Measurements from ENCODE around the gene THEMIS2. TPM values are rescaled to one million over a fixed set of nuclear protein-coding genes. Genes with fewer than 3 reads are reported as not detected.

Gene THEMIS2
- total RNA-seq, 1 donor from 2014 or later: 0.79 TPM

- Histone ChIP-seq H2AFZ (ENCODE audit: low read depth, low read length) (no peak overlapping the region), H3K36me3 (ENCODE audit: insufficient read depth, low read length) (no peaks in the 10 kb centered on the region)
Observed at GRCh38 chr1:27878787-27879335, 6.5 kb downstream of the THEMIS2 start.

GRCh38 chr1:27879374-27880082 lies 7.2 kb downstream of the THEMIS2 start:
- H3K36me3 ChIP-seq (ENCODE audit: insufficient read depth, low read length): no peaks in the 10 kb centered on the region
- H3K27me3 ChIP-seq (ENCODE audit: insufficient read depth, low read length): no peaks in the 10 kb centered on the region
- peaks cover 5% of the 10 kb centered on the region for H3K27me3 Mint-ChIP-seq (ENCODE audit: low read depth, unreplicated experiment)
- no peaks in the 10 kb centered on the region for H3K4me1 ChIP-seq (ENCODE audit: insufficient read depth, low read length)
- no peak overlapping the region for H3K4me3 ChIP-seq (ENCODE audit: insufficient read depth, low read depth, low read length)
- no peak for DNase-seq (ENCODE audit: low read depth)
- H4K20me1 ChIP-seq (ENCODE audit: insufficient read depth, low read length): no peaks in the 10 kb centered on the region
- no peak overlapping the region for H3K27ac ChIP-seq (ENCODE audit: low read depth, low read length)
- H3K4me1 Mint-ChIP-seq (ENCODE audit: low read depth, unreplicated experiment): no peaks in the 10 kb centered on the region
- peaks cover under 1% of the 10 kb centered on the region for H3K36me3 Mint-ChIP-seq (ENCODE audit: low read depth, unreplicated experiment)
- no peak overlapping the region for H3K27ac Mint-ChIP-seq (ENCODE audit: unreplicated experiment)
- FAIRE-seq: no peak
- no peak for TF ChIP-seq EZH2 (IDR thresholded peaks at IDR 0.05; ENCODE audit: insufficient read depth, low read length)
- TF ChIP-seq CTCF (IDR thresholded peaks at IDR 0.05; ENCODE audit: insufficient read depth, low read depth, low read length): no peak
- no peak overlapping the region for H3K4me3 Mint-ChIP-seq (ENCODE audit: unreplicated experiment)
- H3K79me2 ChIP-seq (ENCODE audit: insufficient read depth, low read length): no peaks in the 10 kb centered on the region
- no peaks in the 10 kb centered on the region for H3K9me3 Mint-ChIP-seq (ENCODE audit: unreplicated experiment)
- no peak overlapping the region for H2AFZ ChIP-seq (ENCODE audit: low read depth, low read length)
- H3K4me2 ChIP-seq (ENCODE audit: low read length): no peak overlapping the region
- no peaks in the 10 kb centered on the region for H3K9me3 ChIP-seq (ENCODE audit: insufficient read depth, low read depth, low read length)
- H3K9ac ChIP-seq (ENCODE audit: low read length): no peak overlapping the region

More at GRCh38 chr1:27878787-27879335, 6.5 kb downstream of the THEMIS2 start:
- Mint-ChIP-seq H3K9me3 (ENCODE audit: unreplicated experiment) (no peaks in the 10 kb centered on the region), H3K27ac (ENCODE audit: unreplicated experiment) (no peak overlapping the region), H3K27me3 (ENCODE audit: low read depth, unreplicated experiment) (peaks cover 5% of the 10 kb centered on the region), H3K4me1 (ENCODE audit: low read depth, unreplicated experiment) (no peaks in the 10 kb centered on the region), H3K36me3 (ENCODE audit: low read depth, unreplicated experiment) (no peaks in the 10 kb centered on the region), H3K4me3 (ENCODE audit: unreplicated experiment) (no peak overlapping the region)
- H3K4me3 ChIP-seq (ENCODE audit: insufficient read depth, low read depth, low read length): no peak overlapping the region
- H4K20me1 ChIP-seq (ENCODE audit: insufficient read depth, low read length): no peaks in the 10 kb centered on the region
- no peak overlapping the region for H3K27ac ChIP-seq (ENCODE audit: low read depth, low read length)
- no peaks in the 10 kb centered on the region for H3K79me2 ChIP-seq (ENCODE audit: insufficient read depth, low read length)
- no peaks in the 10 kb centered on the region for H3K4me1 ChIP-seq (ENCODE audit: insufficient read depth, low read length)
- no peak overlapping the region for H3K4me2 ChIP-seq (ENCODE audit: low read length)
- H3K27me3 ChIP-seq (ENCODE audit: insufficient read depth, low read length): no peaks in the 10 kb centered on the region
- H3K9ac ChIP-seq (ENCODE audit: low read length): no peak overlapping the region
- H3K9me3 ChIP-seq (ENCODE audit: insufficient read depth, low read depth, low read length): no peaks in the 10 kb centered on the region
- no peak for TF ChIP-seq EZH2 (IDR thresholded peaks at IDR 0.05; ENCODE audit: insufficient read depth, low read length)
- no peak for TF ChIP-seq CTCF (IDR thresholded peaks at IDR 0.05; ENCODE audit: insufficient read depth, low read depth, low read length)
- FAIRE-seq: no peak
- DNase-seq (ENCODE audit: low read depth): no peak

- no peaks in the 10 kb centered on the region for H3K27me3 ChIP-seq (ENCODE audit: insufficient read depth, low read length)
- DNase-seq (ENCODE audit: low read depth): no peak
- no peaks in the 10 kb centered on the region for H3K9me3 ChIP-seq (ENCODE audit: insufficient read depth, low read depth, low read length)
- no peaks in the 10 kb centered on the region for H4K20me1 ChIP-seq (ENCODE audit: insufficient read depth, low read length)
- H3K79me2 ChIP-seq (ENCODE audit: insufficient read depth, low read length): no peaks in the 10 kb centered on the region
- Mint-ChIP-seq H3K36me3 (ENCODE audit: low read depth, unreplicated experiment) (peaks cover 2% of the 10 kb centered on the region), H3K9me3 (ENCODE audit: unreplicated experiment) (no peaks in the 10 kb centered on the region), H3K27me3 (ENCODE audit: low read depth, unreplicated experiment) (peaks cover 5% of the 10 kb centered on the region), H3K27ac (ENCODE audit: unreplicated experiment) (no peak overlapping the region), H3K4me1 (ENCODE audit: low read depth, unreplicated experiment) (no peaks in the 10 kb centered on the region), H3K4me3 (ENCODE audit: unreplicated experiment) (no peak overlapping the region)
- H3K4me3 ChIP-seq (ENCODE audit: insufficient read depth, low read depth, low read length): no peak overlapping the region
- no peak for FAIRE-seq
- no peaks in the 10 kb centered on the region for H3K4me1 ChIP-seq (ENCODE audit: insufficient read depth, low read length)
- H3K27ac ChIP-seq (ENCODE audit: low read depth, low read length): no peak overlapping the region
- no peak overlapping the region for H3K4me2 ChIP-seq (ENCODE audit: low read length)
- TF ChIP-seq CTCF (IDR thresholded peaks at IDR 0.05; ENCODE audit: insufficient read depth, low read depth, low read length) (no peak), EZH2 (IDR thresholded peaks at IDR 0.05; ENCODE audit: insufficient read depth, low read length) (no peak)
- no peaks in the 10 kb centered on the region for H3K36me3 ChIP-seq (ENCODE audit: insufficient read depth, low read length)
- H2AFZ ChIP-seq (ENCODE audit: low read depth, low read length): no peak overlapping the region
- no peak overlapping the region for H3K9ac ChIP-seq (ENCODE audit: low read length)
Observed at GRCh38 chr1:27882543-27882903, 10.2 kb downstream of the THEMIS2 start.
